GM19438 (cell line): ENCODE data around the gene ATL3.
"Not testable (repeated sequence)": the region's sequence is repeated elsewhere in the genome, so short reads cannot be mapped to it uniquely, and the experiment has no call there.

Source experiments
- ATAC-seq: cut with Tn5 transposase; IDR thresholded peaks from one replicate; pipeline ENCODE4 v1.9.1; 2021; ENCODE audit warnings: low read depth; ENCODE audit not compliant: unreplicated experiment

Gene ATL3

GRCh38 chr11:63598556-63598955 is 72.6 kb downstream of the ATL3 start:
- no peak for ATAC-seq

GRCh38 chr11:63595296-63595695 is 75.9 kb downstream of the ATL3 start:
- no peak for ATAC-seq

DNA sequence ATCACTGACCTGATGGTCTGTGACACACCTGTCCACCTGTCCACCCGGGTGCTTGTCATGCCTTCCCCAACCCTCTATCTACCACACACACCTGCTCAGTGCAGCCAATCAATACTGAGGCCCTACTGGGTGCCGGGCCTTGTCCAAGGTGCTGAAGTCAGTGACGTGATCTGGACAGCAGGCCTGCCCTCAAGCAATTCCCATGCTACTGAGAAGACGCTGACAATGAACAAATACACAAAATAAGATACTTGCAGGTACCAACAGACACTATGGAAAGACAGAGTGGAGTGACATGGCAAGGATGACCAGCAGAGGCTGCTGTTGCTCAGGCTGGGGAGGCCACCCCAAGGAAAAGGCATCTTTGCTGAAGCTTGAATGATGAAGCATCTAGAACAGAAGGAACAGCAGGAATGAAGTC is 78.2 kb downstream of the ATL3 start:
- ATAC-seq: no peak

GRCh38 chr11:63590024-63590788 is 81.0 kb downstream of the ATL3 start:
- ATAC-seq: no peak

DNA sequence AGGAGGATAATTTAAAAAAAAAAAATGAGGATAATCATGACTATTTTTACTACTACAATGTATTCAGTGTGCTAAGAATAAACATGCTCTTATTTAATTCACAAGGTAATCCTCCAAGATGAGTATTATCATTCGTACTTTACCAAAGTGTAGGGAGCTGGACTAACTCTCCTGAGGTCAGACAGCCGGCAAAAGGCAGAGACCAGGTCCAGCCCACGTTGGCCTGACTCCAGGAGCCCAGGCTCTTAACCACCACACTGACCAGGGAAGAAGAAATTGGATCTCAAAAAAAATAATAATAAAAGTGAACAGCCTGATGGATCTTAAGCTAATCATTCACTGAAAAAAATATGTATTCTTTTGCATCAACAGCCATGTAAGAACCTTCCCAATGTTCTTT is 82.2 kb downstream of the ATL3 start:
- ATAC-seq: no peak

DNA sequence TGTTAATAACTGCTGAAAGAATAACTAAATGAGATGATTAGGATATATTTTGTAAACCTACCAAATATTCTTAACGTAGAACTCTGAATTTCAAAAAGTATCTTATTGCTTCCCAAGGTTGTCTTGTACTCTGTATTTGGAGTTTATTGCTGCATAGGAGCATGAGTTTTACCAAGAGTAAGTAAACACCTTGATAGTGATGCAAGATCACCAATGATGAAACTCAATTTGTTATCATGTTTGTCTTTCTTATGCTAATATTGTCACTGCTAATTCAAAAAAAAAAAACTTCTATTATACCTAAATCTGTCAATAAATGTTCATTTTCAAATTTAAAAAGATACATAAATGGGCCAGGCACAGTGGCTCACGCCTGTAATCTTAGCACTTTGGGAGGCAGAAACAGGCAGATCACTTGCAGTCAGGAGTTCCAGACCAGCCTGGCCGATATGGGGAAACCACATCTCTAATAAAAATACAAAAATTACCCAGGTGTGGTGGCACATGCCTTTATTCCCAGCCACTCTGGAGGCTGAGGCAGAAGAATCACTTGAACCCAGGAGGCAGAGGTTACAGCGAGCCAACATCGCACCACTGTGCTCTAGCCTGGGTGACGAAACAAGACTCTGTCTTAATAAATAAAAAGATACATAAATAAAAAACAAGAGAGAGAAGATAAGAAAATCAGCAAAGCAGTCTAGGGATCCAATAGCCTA is 84.6 kb downstream of the ATL3 start:
- ATAC-seq: no peak

GRCh38 chr11:63583357-63583677 is 87.9 kb downstream of the ATL3 start:
- ATAC-seq: no peak

DNA sequence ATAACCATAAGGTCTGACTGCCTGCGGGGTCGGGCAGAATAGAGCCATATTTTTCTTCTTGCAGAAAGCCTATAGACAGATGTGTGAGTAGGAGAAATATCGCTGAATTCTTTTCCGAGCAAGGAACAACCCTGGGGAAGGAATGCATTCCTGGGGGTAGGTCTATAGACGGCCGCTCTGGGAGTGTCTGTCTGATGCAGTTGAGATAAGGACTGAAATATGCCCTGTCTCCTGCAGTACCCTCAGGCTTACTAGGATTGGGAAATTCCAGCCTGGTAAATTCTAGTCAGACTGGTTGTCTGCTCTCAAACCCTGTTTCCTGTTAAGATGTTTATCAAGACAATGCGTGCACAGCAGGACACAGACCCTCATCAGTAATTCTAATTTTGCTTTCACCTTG is 90.0 kb downstream of the ATL3 start:
- not testable (repeated sequence) for ATAC-seq

DNA sequence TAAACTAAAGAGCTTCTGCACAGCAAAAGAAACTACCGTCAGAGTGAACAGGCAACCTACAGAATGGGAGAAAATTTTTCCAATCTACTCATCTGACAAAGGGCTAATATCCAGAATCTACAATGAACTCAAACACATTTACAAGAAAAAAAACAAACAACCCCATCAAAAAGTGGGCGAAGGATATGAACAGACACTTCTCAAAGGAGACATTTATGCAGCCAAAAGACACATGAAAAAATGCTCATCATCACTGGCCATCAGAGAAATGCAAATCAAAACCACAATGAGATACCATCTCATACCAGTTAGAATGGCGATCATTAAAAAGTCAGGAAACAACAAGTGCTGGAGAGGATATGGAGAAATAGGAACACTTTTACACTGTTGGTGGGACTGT is 92.3 kb downstream of the ATL3 start:
- ATAC-seq: not testable (repeated sequence)

GRCh38 chr11:63574856-63575602 is 96.1 kb downstream of the ATL3 start:
- no peak for ATAC-seq
